ENCODE results near the gene KDELR1. TPM values are rescaled to one million over a fixed set of nuclear protein-coding genes. Genes with fewer than 3 reads are reported as not detected.

KDELR1 gene
- total RNA-seq, 3 donors from 2014 or later (not counting 1 experiment from before 2014, with no cell fraction given), result 41.5 to 47.5 (median 46.0) TPM

- H3K27ac Mint-ChIP-seq, result no peak overlapping the region
- WGBS (ENCODE audit: insufficient coverage), result 97% methylated on average over 9 of the region's 10 CpGs
- Histone ChIP-seq H3K4me1 (ENCODE audit: control insufficient read depth, insufficient read depth, low read length) (no peaks in the 10 kb centered on the region), H3K36me3 (ENCODE audit: control insufficient read depth, insufficient read depth, low read length) (peaks cover 3% of the 10 kb centered on the region), H3K27me3 (ENCODE audit: control insufficient read depth, insufficient read depth, low read length) (no peaks in the 10 kb centered on the region), H3K4me3 (ENCODE audit: low read length) (no peak overlapping the region), H3K9me3 (ENCODE audit: control insufficient read depth, insufficient read depth, low read length) (no peaks in the 10 kb centered on the region), H3K27ac (ENCODE audit: low read length) (no peak overlapping the region)
- no peak for ATAC-seq
- TF ChIP-seq CTCF (IDR thresholded peaks at IDR 0.05), result no peak
- intact Hi-C loops (cut with micrococcal nuclease), result no loop called here
- no peaks in the 10 kb centered on the region for H3K4me1 Mint-ChIP-seq
- no peak overlapping the region for H3K4me3 Mint-ChIP-seq
- no peak for DNase-seq
- H3K27me3 Mint-ChIP-seq (ENCODE audit: low read depth in 2 of 2), result no peaks in the 10 kb centered on the region
- H3K9me3 Mint-ChIP-seq, result no peaks in the 10 kb centered on the region
- H3K36me3 Mint-ChIP-seq, result no peaks in the 10 kb centered on the region
Observed at GRCh38 chr19:48341515-48342413, 49.6 kb downstream of the KDELR1 start.

- H3K9me3 ChIP-seq (ENCODE audit: control insufficient read depth, insufficient read depth, low read length), result no peaks in the 10 kb centered on the region
- no peaks in the 10 kb centered on the region for H3K27me3 ChIP-seq (ENCODE audit: control insufficient read depth, insufficient read depth, low read length)
- TF ChIP-seq CTCF (IDR thresholded peaks at IDR 0.05), result no peak
- DNase-seq, result no peak
- H3K4me3 ChIP-seq (ENCODE audit: low read length), result no peak overlapping the region
- Mint-ChIP-seq H3K4me3 (no peak overlapping the region), H3K4me1 (no peaks in the 10 kb centered on the region), H3K27ac (no peak overlapping the region), H3K27me3 (ENCODE audit: low read depth in 2 of 2) (no peaks in the 10 kb centered on the region), H3K9me3 (no peaks in the 10 kb centered on the region), H3K36me3 (no peaks in the 10 kb centered on the region)
- H3K4me1 ChIP-seq (ENCODE audit: control insufficient read depth, insufficient read depth, low read length), result no peaks in the 10 kb centered on the region
- H3K27ac ChIP-seq (ENCODE audit: low read length), result no peak overlapping the region
- 98% methylated on average over 11 of the region's 11 CpGs for WGBS (ENCODE audit: insufficient coverage)
- H3K36me3 ChIP-seq (ENCODE audit: control insufficient read depth, insufficient read depth, low read length), result peaks cover 3% of the 10 kb centered on the region
- intact Hi-C loops (cut with micrococcal nuclease), result no loop called here
- no peak for ATAC-seq
Observed at GRCh38 chr19:48340995-48341394, 50.4 kb downstream of the KDELR1 start.

GRCh38 chr19:48338802-48339503 is 52.4 kb downstream of the KDELR1 start:
- DNase-seq (no peak), ATAC-seq (no peak)
- Mint-ChIP-seq H3K9me3 (no peaks in the 10 kb centered on the region), H3K4me3 (no peak overlapping the region), H3K4me1 (peaks cover 9 to 10% of the 10 kb centered on the region in 2 donors), H3K27ac (no peak overlapping the region), H3K27me3 (ENCODE audit: low read depth in 2 of 2) (no peaks in the 10 kb centered on the region), H3K36me3 (no peaks in the 10 kb centered on the region)
- intact Hi-C loops (cut with micrococcal nuclease), result no loop called here
- Histone ChIP-seq H3K9me3 (ENCODE audit: control insufficient read depth, insufficient read depth, low read length) (no peaks in the 10 kb centered on the region), H3K36me3 (ENCODE audit: control insufficient read depth, insufficient read depth, low read length) (peaks cover 3% of the 10 kb centered on the region), H3K4me3 (ENCODE audit: low read length) (no peak overlapping the region), H3K27ac (ENCODE audit: low read length) (no peak overlapping the region), H3K4me1 (ENCODE audit: control insufficient read depth, insufficient read depth, low read length) (peaks cover 8% of the 10 kb centered on the region), H3K27me3 (ENCODE audit: control insufficient read depth, insufficient read depth, low read length) (no peaks in the 10 kb centered on the region)
- TF ChIP-seq CTCF (IDR thresholded peaks at IDR 0.05), result no peak
- WGBS (ENCODE audit: insufficient coverage), result 94% methylated on average over 14 of the region's 14 CpGs

Data from natural killer cell (primary cell).